HepG2 (cell line): ENCODE results near the gene HNRNPF. TPM values are rescaled to one million over a fixed set of nuclear protein-coding genes. Genes with fewer than 3 reads are reported as not detected.
A peak's percentile ranks its signal among the peaks of the same experiment; 100 is the strongest.

ENCODE experiments used
- CBX2 ChIP-seq, 2 experiments: fragments of 200-600 bp in 1 of 2; sonication (generic); formaldehyde crosslinking in 1 of 2; IDR thresholded peaks; 2 replicates each; pipeline versions ENCODE4 v1.7.0 to v1.8.1; 2018 to 2022; ENCODE audit warnings: low read depth in 2 of 2, low read length in 1 of 2, mild to moderate bottlenecking in 1 of 2, missing genetic modification reagents in 1 of 2
- DNMT1 ChIP-seq: sonication (generic); formaldehyde crosslinking; IDR thresholded peaks from 2 replicates; pipeline ENCODE4 v1.5.1; 2020; ENCODE audit warnings: mild to moderate bottlenecking, missing genetic modification reagents
- DZIP1 ChIP-seq: sonication (generic); formaldehyde crosslinking; IDR thresholded peaks from 2 replicates; pipeline ENCODE4 v1.5.0; 2020; ENCODE audit warnings: mild to moderate bottlenecking, missing genetic modification reagents
- GFI1 ChIP-seq: sonication (generic); formaldehyde crosslinking; IDR thresholded peaks from 2 replicates; pipeline ENCODE4 v1.5.0; 2020; ENCODE audit warnings: missing genetic modification reagents, mild to moderate bottlenecking, borderline replicate concordance
- GTF3A ChIP-seq: sonication (generic); formaldehyde crosslinking; conservative IDR thresholded peaks from 2 replicates; pipeline ENCODE4 v1.4.0; 2020; ENCODE audit warnings: mild to moderate bottlenecking, missing genetic modification reagents
- HMGXB3 ChIP-seq: sonication (generic); formaldehyde crosslinking; IDR thresholded peaks from 2 replicates; pipeline ENCODE4 v1.4.0; 2020; ENCODE audit warnings: missing genetic modification reagents, borderline replicate concordance
- HNF4G ChIP-seq, 2 experiments: sonication (generic) in 1 of 2; formaldehyde crosslinking in 1 of 2; IDR thresholded peaks; 2 replicates each; pipeline versions ENCODE4 v1.4.0 to v1.6.1; 2011 to 2020; ENCODE audit warnings: borderline replicate concordance in 2 of 2, low read depth in 2 of 2, mild to moderate bottlenecking in 2 of 2, low read length in 1 of 2, missing genetic modification reagents in 1 of 2, moderate library complexity in 1 of 2
- MBD4 ChIP-seq: IDR thresholded peaks from 2 replicates; pipeline ENCODE4 v1.6.1; 2012; ENCODE audit warnings: low read length, inconsistent platforms, borderline replicate concordance
- NFIC ChIP-seq: IDR thresholded peaks from 2 replicates; pipeline ENCODE4 v1.6.1; 2012; ENCODE audit warnings: mild to moderate bottlenecking, low read length, inconsistent platforms
- SATB2 ChIP-seq: sonication (generic); formaldehyde crosslinking; IDR thresholded peaks from 2 replicates; pipeline ENCODE4 v1.5.0; 2020; ENCODE audit warnings: missing genetic modification reagents
- ZNF101 ChIP-seq: sonication (generic); formaldehyde crosslinking; IDR thresholded peaks from 2 replicates; pipeline ENCODE4 v1.4.0; 2020; ENCODE audit warnings: mild to moderate bottlenecking, low read depth, missing genetic modification reagents, borderline replicate concordance
- ZNF160 ChIP-seq: sonication (generic); formaldehyde crosslinking; IDR thresholded peaks from 2 replicates; pipeline ENCODE4 v1.8.0; 2022; ENCODE audit warnings: mild to moderate bottlenecking, inconsistent platforms, missing genetic modification reagents
- ZNF230 ChIP-seq: sonication (generic); formaldehyde crosslinking; IDR thresholded peaks from 2 replicates; pipeline ENCODE4 v1.4.0; 2020; ENCODE audit warnings: mild to moderate bottlenecking, missing genetic modification reagents
- ZNF460 ChIP-seq: sonication (generic); formaldehyde crosslinking; IDR thresholded peaks from 2 replicates; pipeline ENCODE4 v1.5.1; 2020; ENCODE audit warnings: missing genetic modification reagents, mild to moderate bottlenecking, borderline replicate concordance
- ZNF549 ChIP-seq: sonication (generic); formaldehyde crosslinking; IDR thresholded peaks from 2 replicates; pipeline ENCODE4 v1.5.0; 2020; ENCODE audit warnings: missing genetic modification reagents
- ZNF773 ChIP-seq: sonication (generic); formaldehyde crosslinking; IDR thresholded peaks from 2 replicates; pipeline ENCODE4 v1.4.0; 2020; ENCODE audit warnings: missing genetic modification reagents, borderline replicate concordance
- polyA plus RNA-seq, 8 experiments: library from polyadenylated mRNA; depleted of rRNA in 3 of 8; stranded (reverse) in 7 of 8; unstranded in 1 of 8; fragments of >200 nt; fragmentation: Illumina TruSeq in 4 of 8; extraction: Trizol in 4 of 8; gene quantifications; 2 replicates each; pipeline versions ENCODE4 v1.2.1 to v1.2.3, GENCODE V29; 2011 to 2016; ENCODE audit warnings: low read depth in 4 of 8, missing spikeins in 1 of 8, mixed read lengths in 1 of 8; ENCODE audit not compliant: insufficient read depth in 1 of 8
- total RNA-seq, 5 experiments: library from RNA; depleted of rRNA; stranded (reverse); fragments of >200 nt; fragmentation: Illumina TruSeq; extraction: Trizol; gene quantifications; 2 replicates each; pipeline ENCODE4 v1.2.3, GENCODE V29; 2016; ENCODE audit warnings: low read depth in 1 of 5

Gene HNRNPF
- total and polyA plus RNA-seq, 2 of the 13 experiments (the other 11 are each of a cell fraction or from before 2014, with no cell fraction given) = 166 to 308 TPM

- TF ChIP-seq NFIC (peak; percentile 46; the same call in 1 of the 2 replicates), SATB2 (CRISPR knock-in tag) (no peak), ZNF460 (CRISPR knock-in tag) (no peak), DNMT1 (no peak), HNF4G (IDR thresholded peaks at IDR 0.05; ENCODE audit: borderline replicate concordance, low read depth, low read length) (no peak), HNF4G (CRISPR knock-in tag; IDR thresholded peaks at IDR 0.05; ENCODE audit: borderline replicate concordance, low read depth) (no peak), GFI1 (CRISPR knock-in tag) (no peak), CBX2 (IDR thresholded peaks at IDR 0.05; ENCODE audit: low read depth, low read length) (no peak), CBX2 (CRISPR knock-in tag; IDR thresholded peaks at IDR 0.05; ENCODE audit: low read depth) (no peak), ZNF549 (CRISPR knock-in tag) (no peak), HMGXB3 (CRISPR knock-in tag) (0 out of 2 replicates have a peak, but pooled peaks have one; percentile 42), GTF3A (CRISPR knock-in tag) (no peak), ZNF160 (CRISPR knock-in tag) (peak; percentile 33; the same call in 1 of the 2 replicates), ZNF773 (CRISPR knock-in tag) (no peak), MBD4 (peak; percentile 70), ZNF101 (no peak), ZNF230 (CRISPR knock-in tag) (no peak), DZIP1 (CRISPR knock-in tag) (no peak)
Measured at GRCh38 chr10:43384252-43385221, 24.4 kb downstream of the HNRNPF start (continued).
